ENCODE results near the gene PHF12. TPM values are rescaled to one million over a fixed set of nuclear protein-coding genes. Genes with fewer than 3 reads are reported as not detected.

Gene PHF12
- total and polyA plus RNA-seq, 2 of the 13 experiments (the other 11 are each of a cell fraction or from before 2014, with no cell fraction given), result 9.8 to 17.1 TPM

GRCh38 chr17:28997806-28998205 is 46.5 kb upstream of the PHF12 start (continued):
- no peak for TF ChIP-seq ZNF687 (CRISPR knock-in tag; IDR thresholded peaks at IDR 0.05)
- TF ChIP-seq ZNF549 (CRISPR knock-in tag; IDR thresholded peaks at IDR 0.05), result no peak
- no peak for TF ChIP-seq ZNF784 (CRISPR knock-in tag; IDR thresholded peaks at IDR 0.05; ENCODE audit: borderline replicate concordance)
- no peak for TF ChIP-seq TBX3 (IDR thresholded peaks at IDR 0.05; ENCODE audit: borderline replicate concordance)

GRCh38 chr17:28996554-28997096 is 45.3 kb upstream of the PHF12 start:
- ATAC-seq (peak; percentile 92), FAIRE-seq (peak; percentile 86), DNase-seq (ENCODE audit: low spot score) (peak; percentile 45)
- Histone ChIP-seq H3K4me1 (ENCODE audit: insufficient read depth, low read length) (peaks cover 63% of the 10 kb centered on the region), H2AFZ (ENCODE audit: low read length) (peak overlapping the region; percentile 50), H3K4me3 (replicated peaks in 1 of 3; ENCODE audit: insufficient read depth in 1 of 3, low read depth in 2 of 3, low read length in 3 of 3) (peak overlapping the region; percentile 16 to 64 (median 35); a peak in 4 of 6 replicates), H3K36me3 (replicated peaks in 1 of 2; ENCODE audit: control insufficient read depth in 1 of 2, insufficient read depth in 2 of 2, low read length in 2 of 2) (no peaks in the 10 kb centered on the region), H3K27ac (ENCODE audit: extremely low read length, insufficient read depth, low read length) (peak overlapping the region; percentile 62), H3K27me3 (ENCODE audit: control insufficient read depth in 1 of 2, insufficient read depth in 2 of 2, low read length in 2 of 2) (peaks cover 6 to 16% of the 10 kb centered on the region in 2 experiments; a peak in 4 of 5 replicates), H3K9ac (ENCODE audit: insufficient read depth, low read depth, low read length) (peak overlapping the region; percentile 27; the same call in 1 of the 2 replicates), H3K4me2 (ENCODE audit: low read depth, low read length) (peak overlapping the region; percentile 86), H3K9me3 (ENCODE audit: low read length) (no peaks in the 10 kb centered on the region), H4K20me1 (ENCODE audit: insufficient read depth, low read length) (no peaks in the 10 kb centered on the region), H3K79me2 (ENCODE audit: insufficient read depth, low read length) (no peaks in the 10 kb centered on the region)
- in situ Hi-C loops (cut with HindIII; ENCODE audit: extremely low pct_ligation_motif_present, low pct_unique_long_range_greater_than_20kb), result no loop called here
- intact Hi-C loops (cut with micrococcal nuclease; ENCODE audit: unreplicated experiment), result no loop called here
- CTCF ChIA-PET (ENCODE audit: low intra/inter-chr PET ratio, low total read pairs), result no interaction called here
- POLR2A ChIA-PET, result no interaction called here
- BruUV-seq (replicated peaks), result no TSS peak
- 0% methylated on average over 5 of the region's 5 CpGs for WGBS (ENCODE audit: low lambda C conversion rate)
- TF ChIP-seq DDIT3 (CRISPR knock-in tag; IDR thresholded peaks at IDR 0.05), result no peak
- TF ChIP-seq TEF (CRISPR knock-in tag; IDR thresholded peaks at IDR 0.05), result no peak
- TF ChIP-seq SP140L (CRISPR knock-in tag; IDR thresholded peaks at IDR 0.05; ENCODE audit: borderline replicate concordance), result no peak
- TF ChIP-seq KLF13 (CRISPR knock-in tag; IDR thresholded peaks at IDR 0.05), result no peak
- no peak for TF ChIP-seq ZNF570 (CRISPR knock-in tag; IDR thresholded peaks at IDR 0.05; ENCODE audit: borderline replicate concordance)
- TF ChIP-seq HNF4A (CRISPR knock-in tag; IDR thresholded peaks at IDR 0.05), result peak; percentile 76
- no peak for TF ChIP-seq AFF4 (CRISPR knock-in tag; IDR thresholded peaks at IDR 0.05)
- TF ChIP-seq HOXA7 (CRISPR knock-in tag; IDR thresholded peaks at IDR 0.05), result 0 out of 2 replicates have a peak, but pooled peaks have one; percentile 77
